Endodermal cell (in vitro differentiated cells): Measurements from ENCODE around the gene MS4A8. TPM values are rescaled to one million over a fixed set of nuclear protein-coding genes. Genes with fewer than 3 reads are reported as not detected.
A peak's percentile ranks its signal among the peaks of the same experiment; 100 is the strongest.

Experiments
- DNase-seq: peaks from one replicate; pipeline ENCODE4 v3.0.0-alpha.2; 2017
- H3K27ac ChIP-seq: 2 replicates; pipeline ENCODE4 v1.5.1; 2013; ENCODE audit warnings: mild to moderate bottlenecking, low read depth, low read length, moderate library complexity
- H3K27me3 ChIP-seq: 2 replicates; pipeline ENCODE4 v1.6.1; 2013; ENCODE audit warnings: mild to moderate bottlenecking, low read length, moderate library complexity; ENCODE audit not compliant: insufficient read depth, control insufficient read depth, poor library complexity, severe bottlenecking
- H3K36me3 ChIP-seq: 2 replicates; pipeline ENCODE4 v1.7.0; 2013; ENCODE audit warnings: mild to moderate bottlenecking, low read length, moderate library complexity; ENCODE audit not compliant: control insufficient read depth, insufficient read depth
- H3K4me1 ChIP-seq: one replicate; pipeline ENCODE4 v1.7.0; 2013; ENCODE audit warnings: low read length; ENCODE audit not compliant: control insufficient read depth, insufficient read depth
- H3K4me3 ChIP-seq: 2 replicates; pipeline ENCODE4 v1.5.1; 2013; ENCODE audit warnings: mild to moderate bottlenecking, low read length, moderate library complexity
- H3K9ac ChIP-seq: 2 replicates; pipeline ENCODE4 v1.6.1; 2013; ENCODE audit warnings: mild to moderate bottlenecking, low read length, moderate library complexity; ENCODE audit not compliant: poor library complexity, severe bottlenecking; ENCODE audit errors: extremely low read depth
- H3K9me3 ChIP-seq: 2 replicates; pipeline ENCODE4 v1.6.1; 2013; ENCODE audit warnings: mild to moderate bottlenecking, low read length, moderate library complexity; ENCODE audit not compliant: control insufficient read depth
- H3K27ac Mint-ChIP-seq: 2 replicates; pipeline ENCODE4 v1.8.0; 2020; ENCODE audit warnings: mixed read lengths
- H3K27me3 Mint-ChIP-seq: 2 replicates; pipeline ENCODE4 v1.8.0; 2021; ENCODE audit warnings: mild to moderate bottlenecking, mixed read lengths; ENCODE audit not compliant: insufficient read depth
- H3K36me3 Mint-ChIP-seq: 2 replicates; pipeline ENCODE4 v1.8.0; 2020; ENCODE audit warnings: low read depth, mixed read lengths
- H3K4me1 Mint-ChIP-seq: 2 replicates; pipeline ENCODE4 v1.8.0; 2020; ENCODE audit warnings: mixed read lengths
- H3K4me3 Mint-ChIP-seq: 2 replicates; pipeline ENCODE4 v1.8.0; 2020; ENCODE audit warnings: mild to moderate bottlenecking, moderate library complexity, mixed read lengths
- H3K9me3 Mint-ChIP-seq: 2 replicates; pipeline ENCODE4 v1.8.0; 2020; ENCODE audit warnings: mild to moderate bottlenecking, mixed read lengths
- CTCF ChIP-seq: fragments of 200-600 bp; sonication (generic); conservative IDR thresholded peaks from 2 replicates; pipeline ENCODE4 v1.5.0; 2021; ENCODE audit warnings: antibody characterized with exemption, mild to moderate bottlenecking
- WGBS, 2 experiments: methylation state at CpG; one replicate each; pipeline versions ENCODE4 v1.1.5 to v1.1.7; 2013; ENCODE audit warnings: missing lambda C conversion rate in 2 of 2, mixed read lengths in 1 of 2; ENCODE audit not compliant: insufficient coverage in 1 of 2, insufficient read length in 1 of 2; 5-methylcytosine and 5-hydroxymethylcytosine counted together
- total RNA-seq, 2 donors: library from RNA; stranded (reverse); fragmentation: NEBNext Ultra II Directional in 1 of 2; extraction: Animal tissue kit (Norgen Biotek cat#: 25700) in 1 of 2; gene quantifications; 2 replicates in 1 of 2; 3 replicates in 1 of 2; pipeline ENCODE4 v1.2.1, GENCODE V29; 2021

The MS4A8 gene
- total RNA-seq, 2 donors from 2014 or later, result not detected

GRCh38 chr11:60691661-60692060 is 7.8 kb upstream of the MS4A8 start:
- H3K9me3 Mint-ChIP-seq, result no peaks in the 10 kb centered on the region
- H3K36me3 Mint-ChIP-seq, result no peaks in the 10 kb centered on the region
- no peak overlapping the region for H3K27ac Mint-ChIP-seq

GRCh38 chr11:60699936-60700335 is 524 bp downstream of the MS4A8 start:
- H3K9me3 ChIP-seq, result no peaks in the 10 kb centered on the region
- no peak overlapping the region for H3K4me3 ChIP-seq
- TF ChIP-seq CTCF, result no peak
- Mint-ChIP-seq H3K4me1 (peaks cover 6% of the 10 kb centered on the region), H3K27me3 (no peaks in the 10 kb centered on the region), H3K4me3 (no peak overlapping the region), H3K9me3 (no peaks in the 10 kb centered on the region), H3K36me3 (no peaks in the 10 kb centered on the region), H3K27ac (no peak overlapping the region)
- H3K4me1 ChIP-seq, result no peaks in the 10 kb centered on the region
- no peak overlapping the region for H3K9ac ChIP-seq
- H3K27me3 ChIP-seq, result no peaks in the 10 kb centered on the region
- H3K27ac ChIP-seq, result no peak overlapping the region
- no peaks in the 10 kb centered on the region for H3K36me3 ChIP-seq
- WGBS, 2 experiments, result 96 to 100% methylated on average over 3 to 5 of the region's 5 CpGs
- no peak for DNase-seq

More at GRCh38 chr11:60691661-60692060, 7.8 kb upstream of the MS4A8 start:
- 86% methylated on average over 3 to 5 of the region's 5 CpGs for WGBS, 2 experiments
- DNase-seq, result no peak
- no peak for TF ChIP-seq CTCF
- H3K27ac ChIP-seq, result no peak overlapping the region
- H3K4me3 ChIP-seq, result no peak overlapping the region
- H3K4me1 Mint-ChIP-seq, result no peaks in the 10 kb centered on the region
- H3K4me1 ChIP-seq, result no peaks in the 10 kb centered on the region
- no peaks in the 10 kb centered on the region for H3K36me3 ChIP-seq
- H3K27me3 Mint-ChIP-seq, result no peaks in the 10 kb centered on the region
- no peak overlapping the region for H3K9ac ChIP-seq
- no peaks in the 10 kb centered on the region for H3K9me3 ChIP-seq
- no peak overlapping the region for H3K4me3 Mint-ChIP-seq
- no peaks in the 10 kb centered on the region for H3K27me3 ChIP-seq

GRCh38 chr11:60700689-60701468 is 1.5 kb downstream of the MS4A8 start:
- WGBS, 2 experiments, result 74 to 81% methylated on average over 13 to 14 of the region's 14 CpGs
- Histone ChIP-seq H3K4me3 (no peak overlapping the region), H3K9me3 (no peaks in the 10 kb centered on the region), H3K36me3 (no peaks in the 10 kb centered on the region), H3K27me3 (no peaks in the 10 kb centered on the region), H3K9ac (no peak overlapping the region), H3K4me1 (no peaks in the 10 kb centered on the region), H3K27ac (no peak overlapping the region)
- Mint-ChIP-seq H3K27ac (peak overlapping the region; percentile 56), H3K4me1 (peaks cover 6% of the 10 kb centered on the region), H3K27me3 (peaks cover 2% of the 10 kb centered on the region), H3K9me3 (no peaks in the 10 kb centered on the region), H3K36me3 (no peaks in the 10 kb centered on the region), H3K4me3 (no peak overlapping the region)
- DNase-seq, result peak; percentile 86
- peak; percentile 85 for TF ChIP-seq CTCF
